NCI-H2081 treated with DMSO at 0.1 percent for 48 hours (cell line): ENCODE measurements around the gene SLC22A4.

Experiments used
- DNase-seq: peaks from one replicate; lab custom pipeline; 2025; lab: John Stamatoyannopoulos, UW

SLC22A4 gene

GRCh38 chr5:132376694-132377641, 82.8 kb downstream of the SLC22A4 start:
- no peak for DNase-seq

GRCh38 chr5:132377738-132378137, 83.5 kb downstream of the SLC22A4 start:
- DNase-seq: no peak

GRCh38 chr5:132378580-132378979, 84.4 kb downstream of the SLC22A4 start:
- no peak for DNase-seq

- no peak for DNase-seq
Measured at GRCh38 chr5:132380047-132380446, 85.9 kb downstream of the SLC22A4 start.

GRCh38 chr5:132380741-132381140, 86.5 kb downstream of the SLC22A4 start:
- no peak for DNase-seq

GRCh38 chr5:132381614-132382013, 87.4 kb downstream of the SLC22A4 start:
- no peak for DNase-seq

- DNase-seq: no peak
Measured at GRCh38 chr5:132383261-132383660, 89.1 kb downstream of the SLC22A4 start.

GRCh38 chr5:132383984-132384383, 89.8 kb downstream of the SLC22A4 start:
- no peak for DNase-seq

- no peak for DNase-seq
Measured at GRCh38 chr5:132384506-132385050, 90.4 kb downstream of the SLC22A4 start.

- no peak for DNase-seq
Measured at GRCh38 chr5:132385326-132386105, 91.3 kb downstream of the SLC22A4 start.

- DNase-seq: no peak
Measured at GRCh38 chr5:132386644-132387286, 92.6 kb downstream of the SLC22A4 start.

GRCh38 chr5:132387640-132388117, 93.5 kb downstream of the SLC22A4 start:
- no peak for DNase-seq

- DNase-seq: no peak
Measured at GRCh38 chr5:132388244-132389050, 94.3 kb downstream of the SLC22A4 start.

- DNase-seq: no peak
Measured at GRCh38 chr5:132389051-132389331, 94.8 kb downstream of the SLC22A4 start.

- no peak for DNase-seq
Measured at GRCh38 chr5:132389585-132390286, 95.5 kb downstream of the SLC22A4 start.

- DNase-seq: no peak
Measured at GRCh38 chr5:132391247-132391646, 97.1 kb downstream of the SLC22A4 start.

- DNase-seq: no peak
Measured at GRCh38 chr5:132391870-132392269, 97.7 kb downstream of the SLC22A4 start.

- DNase-seq: no peak
Measured at GRCh38 chr5:132392411-132392810, 98.2 kb downstream of the SLC22A4 start.

GRCh38 chr5:132392978-132393825, 99.0 kb downstream of the SLC22A4 start:
- no peak for DNase-seq
